HS-5 (cell line): Measurements from ENCODE around the gene YBX2.
"Not testable (repeated sequence)": the region's sequence is repeated elsewhere in the genome, so short reads cannot be mapped to it uniquely, and the experiment has no call there.

Source experiments
- DNase-seq: peaks from one replicate; pipeline ENCODE4 v3.0.0-alpha.2; 2012; ENCODE audit warnings: low read depth

Gene YBX2

GRCh38 chr17:7262935-7263800, 31.3 kb downstream of the YBX2 start:
- no peak for DNase-seq

- no peak for DNase-seq
Observed at GRCh38 chr17:7262192-7262934, 32.1 kb downstream of the YBX2 start, which contains the start of gene CLDN7. CLDN7 (minus strand) TSS chr17:7262478; CDS start chr17:7262043, 435 bp downstream.

- no peak for DNase-seq
Observed at GRCh38 chr17:7261379-7262191, 32.9 kb downstream of the YBX2 start.

- DNase-seq: no peak
Observed at GRCh38 chr17:7260651-7261378, 33.6 kb downstream of the YBX2 start.

GRCh38 chr17:7260151-7260550, 34.3 kb downstream of the YBX2 start:
- no peak for DNase-seq

- no peak for DNase-seq
Observed at GRCh38 chr17:7259555-7259889, 34.9 kb downstream of the YBX2 start.

GRCh38 chr17:7258731-7259554, 35.5 kb downstream of the YBX2 start:
- DNase-seq: no peak

GRCh38 chr17:7256766-7257456, 37.5 kb downstream of the YBX2 start:
- no peak for DNase-seq

GRCh38 chr17:7254511-7254910, 39.9 kb downstream of the YBX2 start:
- no peak for DNase-seq

GRCh38 chr17:7253082-7253481, 41.4 kb downstream of the YBX2 start:
- no peak for DNase-seq

- peak; percentile 87 for DNase-seq
Observed at GRCh38 chr17:7252176-7253043, 42.0 kb downstream of the YBX2 start, which contains the start of gene ELP5. ELP5 (plus strand) TSS chr17:7252215; CDS start chr17:7252551, 336 bp downstream.

GRCh38 chr17:7251661-7252175, 42.7 kb downstream of the YBX2 start, which contains the start of gene CTDNEP1:
CTDNEP1 (minus strand) TSS chr17:7251734; CDS start chr17:7251296, 438 bp downstream.
- peak; percentile 99 for DNase-seq

GRCh38 chr17:7250695-7251627, 43.5 kb downstream of the YBX2 start:
- DNase-seq: no peak

GRCh38 chr17:7249830-7250229, 44.6 kb downstream of the YBX2 start:
- no peak for DNase-seq

GRCh38 chr17:7249214-7249613, 45.2 kb downstream of the YBX2 start:
- DNase-seq: no peak

GRCh38 chr17:7248796-7249195, 45.6 kb downstream of the YBX2 start:
- no peak for DNase-seq

GRCh38 chr17:7246779-7247178, 47.7 kb downstream of the YBX2 start:
- DNase-seq: no peak

- not testable (repeated sequence) for DNase-seq
Observed at GRCh38 chr17:7243838-7244237, 50.6 kb downstream of the YBX2 start.
